ENCODE results near the gene ELAVL2. TPM values are rescaled to one million over a fixed set of nuclear protein-coding genes. Genes with fewer than 3 reads are reported as not detected.
"Not testable (repeated sequence)": the region's sequence is repeated elsewhere in the genome, so short reads cannot be mapped to it uniquely, and the experiment has no call there.

Gene ELAVL2
- total RNA-seq, 2 experiments from 2014 or later, result not detected

DNA sequence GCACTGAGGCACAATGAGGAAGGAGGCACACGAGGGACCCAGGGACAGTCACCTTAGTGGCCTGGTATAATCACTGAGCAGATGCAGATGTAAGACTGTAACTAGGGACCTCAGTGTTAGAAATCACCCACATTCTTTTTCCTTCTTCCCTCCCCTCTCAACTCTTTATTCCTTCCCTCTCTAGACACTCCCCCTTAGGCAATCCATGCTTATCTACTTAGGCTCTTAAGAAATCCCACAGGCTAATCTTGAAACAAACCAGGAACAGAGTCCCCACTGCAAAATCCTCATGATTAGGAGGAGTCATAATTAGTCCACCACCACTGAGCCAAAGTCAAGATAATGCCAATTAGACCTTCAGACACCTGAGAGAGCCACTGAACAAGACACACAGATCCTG lies 84.7 kb downstream of the ELAVL2 start:
- no peak overlapping the region for H3K27ac Mint-ChIP-seq
- H3K36me3 Mint-ChIP-seq (ENCODE audit: low read depth), result no peaks in the 10 kb centered on the region
- ChIA-PET CTCF (no interaction called here), POLR2A (no interaction called here)
- DNase-seq, result no peak
- H3K9me3 Mint-ChIP-seq, result peaks cover 13% of the 10 kb centered on the region
- H3K4me3 Mint-ChIP-seq, result no peak overlapping the region
- H3K4me1 Mint-ChIP-seq, result no peaks in the 10 kb centered on the region
- H3K27me3 Mint-ChIP-seq, result no peaks in the 10 kb centered on the region

DNA sequence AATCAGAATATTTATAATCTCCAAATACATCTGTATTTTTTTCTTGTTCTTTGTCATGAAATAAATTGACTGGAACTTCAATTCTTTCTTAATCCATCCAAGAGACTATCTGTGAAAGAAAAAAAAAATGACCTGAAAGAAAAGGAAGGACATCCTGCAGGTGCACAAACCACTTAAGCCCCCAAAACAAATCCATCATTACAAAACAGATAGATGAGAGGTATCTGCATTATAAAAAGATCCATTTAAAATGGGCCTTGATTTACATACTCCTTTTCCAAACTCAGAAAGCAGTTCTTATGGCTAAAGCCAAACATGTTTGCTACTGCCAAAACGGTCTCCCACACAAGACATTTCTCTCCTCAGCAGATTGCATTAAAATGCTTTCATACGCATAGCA lies 85.5 kb downstream of the ELAVL2 start:
- no peak for DNase-seq
- no peaks in the 10 kb centered on the region for H3K4me1 Mint-ChIP-seq
- ChIA-PET CTCF (no interaction called here), POLR2A (no interaction called here)
- H3K36me3 Mint-ChIP-seq (ENCODE audit: low read depth), result no peaks in the 10 kb centered on the region
- H3K4me3 Mint-ChIP-seq, result no peak overlapping the region
- peaks cover 13% of the 10 kb centered on the region for H3K9me3 Mint-ChIP-seq
- H3K27ac Mint-ChIP-seq, result no peak overlapping the region
- no peaks in the 10 kb centered on the region for H3K27me3 Mint-ChIP-seq

DNA sequence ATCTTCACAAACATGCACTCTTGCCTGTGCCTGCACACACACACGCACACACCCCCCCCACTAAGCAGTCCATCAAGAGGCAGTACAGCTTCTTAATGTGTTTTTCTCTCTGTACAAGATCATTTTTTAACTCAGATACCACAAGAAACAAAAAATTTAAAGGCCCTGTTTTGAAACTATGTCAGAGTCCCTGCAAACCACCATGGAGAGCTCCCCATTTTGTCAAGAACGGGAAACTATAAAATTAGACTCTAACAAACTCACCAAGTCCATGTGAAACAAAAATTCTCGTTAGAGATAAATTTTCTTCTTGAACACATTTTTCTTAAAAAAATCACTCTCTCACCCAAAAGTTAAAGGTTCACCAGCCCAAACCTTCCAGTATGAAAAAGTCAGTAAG lies 86.3 kb downstream of the ELAVL2 start:
- no peak for DNase-seq
- POLR2A ChIA-PET, result no interaction called here

DNA sequence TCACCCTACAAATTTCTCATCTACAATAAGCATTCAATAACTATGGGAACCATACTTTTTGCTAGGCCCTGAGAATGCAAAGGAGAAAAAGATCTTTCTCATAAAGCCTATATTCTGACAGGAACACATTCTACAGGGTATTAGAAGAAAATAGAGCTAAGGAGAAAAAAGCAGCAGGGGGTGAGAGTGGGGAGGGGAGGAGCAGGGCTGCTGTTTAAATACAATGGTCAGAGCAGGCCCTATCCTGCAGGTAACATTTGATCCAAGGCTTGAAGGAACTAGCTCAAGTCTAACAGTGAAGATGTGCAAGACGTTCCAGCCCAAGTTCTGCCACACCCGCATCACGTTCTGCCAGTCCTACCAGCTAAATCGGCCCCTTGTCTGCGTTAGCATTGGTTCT lies 89.7 kb downstream of the ELAVL2 start:
- no peak overlapping the region for H3K4me3 Mint-ChIP-seq
- no peak overlapping the region for H3K27ac Mint-ChIP-seq
- H3K4me1 Mint-ChIP-seq, result no peaks in the 10 kb centered on the region
- ChIA-PET POLR2A (no interaction called here), CTCF (no interaction called here)
- no peaks in the 10 kb centered on the region for H3K27me3 Mint-ChIP-seq
- H3K36me3 Mint-ChIP-seq (ENCODE audit: low read depth), result no peaks in the 10 kb centered on the region
- H3K9me3 Mint-ChIP-seq, result peaks cover 13% of the 10 kb centered on the region
- DNase-seq, result no peak

More for the DNA sequence above, 86.3 kb downstream of the ELAVL2 start:
- CTCF ChIA-PET, result no interaction called here
- no peaks in the 10 kb centered on the region for H3K27me3 Mint-ChIP-seq
- no peaks in the 10 kb centered on the region for H3K36me3 Mint-ChIP-seq (ENCODE audit: low read depth)
- no peak overlapping the region for H3K4me3 Mint-ChIP-seq
- no peaks in the 10 kb centered on the region for H3K4me1 Mint-ChIP-seq
- peaks cover 13% of the 10 kb centered on the region for H3K9me3 Mint-ChIP-seq
- no peak overlapping the region for H3K27ac Mint-ChIP-seq

DNA sequence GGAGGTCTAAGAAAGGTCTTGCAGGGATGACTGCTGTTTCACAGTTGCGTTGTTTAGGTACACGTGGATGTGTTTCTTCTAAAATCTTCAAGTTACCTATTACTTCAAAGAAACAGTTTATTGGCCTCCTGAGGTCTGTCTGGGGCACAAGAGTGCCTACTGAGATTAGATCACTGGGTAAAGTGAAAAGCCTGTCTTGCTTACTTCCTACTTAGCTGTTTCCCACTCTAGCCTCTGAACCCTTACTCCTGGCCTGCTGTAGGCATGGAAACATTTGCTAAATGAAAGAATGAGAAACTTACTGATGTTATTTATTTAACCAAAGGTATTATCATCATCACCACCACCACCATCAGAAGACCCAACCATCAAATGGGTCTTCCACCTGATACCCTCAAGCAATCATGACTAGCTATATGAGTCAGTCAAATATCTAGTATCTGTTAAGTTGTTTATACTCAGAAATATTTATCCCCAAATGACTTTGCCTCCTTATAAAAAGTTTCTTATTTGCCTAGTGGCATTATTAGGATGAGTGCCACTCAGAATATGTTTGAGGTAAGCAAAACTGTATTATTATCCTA lies 92.5 kb downstream of the ELAVL2 start:
- H3K9me3 Mint-ChIP-seq, result peaks cover 7% of the 10 kb centered on the region

DNA sequence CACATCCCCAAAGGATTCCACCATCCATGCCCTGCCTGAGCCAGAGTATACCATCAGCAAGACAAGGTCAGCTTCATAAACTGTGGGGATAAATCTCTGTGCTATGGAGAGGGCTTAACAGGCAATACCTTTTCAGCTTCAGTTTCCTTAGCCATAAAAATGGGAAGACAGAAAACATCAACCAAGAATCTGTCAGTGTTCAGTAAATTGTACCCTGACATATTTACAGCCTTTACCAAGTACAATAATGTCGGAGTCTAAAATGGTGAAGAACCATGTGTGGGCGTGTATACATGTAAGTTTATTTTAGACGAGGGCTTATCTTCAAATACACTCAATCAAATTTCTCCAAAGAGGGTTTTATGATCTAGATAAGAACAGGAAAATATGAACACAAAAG lies 94.7 kb downstream of the ELAVL2 start:
- ChIA-PET CTCF (no interaction called here), POLR2A (no interaction called here)
- no peak for DNase-seq
- H3K27me3 Mint-ChIP-seq, result no peaks in the 10 kb centered on the region
- H3K9me3 Mint-ChIP-seq, result no peaks in the 10 kb centered on the region
- H3K4me1 Mint-ChIP-seq, result no peaks in the 10 kb centered on the region
- no peak overlapping the region for H3K27ac Mint-ChIP-seq
- H3K4me3 Mint-ChIP-seq, result no peak overlapping the region
- H3K36me3 Mint-ChIP-seq (ENCODE audit: low read depth), result no peaks in the 10 kb centered on the region

More for the DNA sequence above, 92.5 kb downstream of the ELAVL2 start:
- H3K27ac Mint-ChIP-seq, result no peak overlapping the region
- ChIA-PET POLR2A (no interaction called here), CTCF (no interaction called here)
- H3K36me3 Mint-ChIP-seq (ENCODE audit: low read depth), result no peaks in the 10 kb centered on the region
- no peak for DNase-seq
- H3K27me3 Mint-ChIP-seq, result no peaks in the 10 kb centered on the region
- H3K4me1 Mint-ChIP-seq, result no peaks in the 10 kb centered on the region
- no peak overlapping the region for H3K4me3 Mint-ChIP-seq

DNA sequence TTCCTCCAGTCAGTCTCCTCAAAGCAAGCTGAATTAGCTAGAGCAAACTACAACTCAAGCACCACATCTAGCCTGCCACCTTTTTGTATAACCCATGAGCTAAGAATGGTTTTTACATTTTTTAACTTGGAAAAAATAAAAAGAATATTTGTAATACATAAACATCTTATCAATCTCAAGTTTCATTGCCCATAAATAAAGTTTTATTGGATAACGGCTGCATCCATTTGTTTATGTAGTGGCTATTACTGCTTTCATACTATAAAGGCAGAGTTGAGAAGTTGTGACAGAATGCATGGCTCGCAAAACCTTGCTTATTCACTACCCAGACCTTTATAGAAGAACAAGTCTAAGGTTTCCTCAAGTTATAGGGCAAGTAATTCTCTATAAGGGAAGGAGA lies 95.7 kb downstream of the ELAVL2 start:
- H3K27ac Mint-ChIP-seq, result no peak overlapping the region
- H3K9me3 Mint-ChIP-seq, result no peaks in the 10 kb centered on the region

DNA sequence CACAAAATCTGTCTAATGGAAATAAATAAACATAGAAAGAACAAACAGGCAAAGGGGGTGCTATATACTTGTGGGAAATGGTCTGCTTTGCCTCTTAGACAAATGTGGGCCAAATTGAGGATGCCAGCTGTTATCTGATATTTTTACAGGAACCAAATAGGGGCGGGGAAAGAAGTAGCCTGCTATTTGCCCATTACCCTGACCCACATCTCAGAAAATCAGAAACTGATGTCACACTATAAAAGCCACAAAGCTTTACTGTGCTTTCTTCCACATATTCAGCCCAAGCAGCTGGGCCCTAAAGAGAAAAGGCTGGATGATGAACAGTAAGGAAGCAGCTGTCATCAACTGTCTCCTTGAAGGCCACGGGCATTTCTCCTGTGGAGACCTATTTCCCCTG lies 97.3 kb downstream of the ELAVL2 start:
- Mint-ChIP-seq H3K4me3 (no peak overlapping the region), H3K9me3 (no peaks in the 10 kb centered on the region), H3K4me1 (no peaks in the 10 kb centered on the region), H3K27ac (no peak overlapping the region), H3K36me3 (ENCODE audit: low read depth) (no peaks in the 10 kb centered on the region), H3K27me3 (no peaks in the 10 kb centered on the region)
- DNase-seq, result no peak
- ChIA-PET POLR2A (no interaction called here), CTCF (no interaction called here)

More for the DNA sequence above, 95.7 kb downstream of the ELAVL2 start:
- DNase-seq, result no peak
- no peaks in the 10 kb centered on the region for H3K4me1 Mint-ChIP-seq
- POLR2A ChIA-PET, result no interaction called here
- no peaks in the 10 kb centered on the region for H3K27me3 Mint-ChIP-seq
- H3K36me3 Mint-ChIP-seq (ENCODE audit: low read depth), result no peaks in the 10 kb centered on the region
- no peak overlapping the region for H3K4me3 Mint-ChIP-seq
- CTCF ChIA-PET, result no interaction called here

DNA sequence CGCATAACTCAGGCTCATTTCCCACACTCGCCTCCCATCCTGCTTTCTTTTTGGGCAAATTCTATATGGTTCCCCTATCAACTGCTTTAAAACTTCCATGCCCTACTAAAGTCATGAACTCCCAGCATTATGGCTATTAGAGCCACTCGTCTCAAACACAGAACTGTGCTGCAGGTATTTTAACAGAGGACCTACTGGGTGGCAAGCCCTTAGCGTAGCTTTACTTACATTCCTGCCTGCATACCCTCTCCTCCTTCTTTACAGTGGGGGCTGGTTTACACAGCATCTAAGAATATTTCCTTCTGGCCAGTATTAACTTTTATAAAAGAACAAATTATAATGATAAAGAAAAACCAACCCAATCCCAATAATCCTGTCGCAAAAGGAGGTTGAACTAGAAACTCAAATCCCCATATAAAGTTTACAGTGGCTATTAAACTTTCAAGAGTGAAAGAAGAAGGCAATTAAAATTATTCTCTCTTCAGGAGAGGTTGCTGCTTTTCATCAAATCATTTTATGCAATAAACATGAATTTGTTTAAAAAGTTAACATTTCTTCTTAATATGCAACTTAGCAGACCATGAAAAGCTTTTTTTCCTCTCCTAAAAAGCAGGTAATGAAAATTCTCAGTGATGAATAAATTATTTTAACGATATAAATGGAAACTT lies 100.6 kb downstream of the ELAVL2 start:
- no peak for DNase-seq
- CTCF ChIA-PET, result no interaction called here
- Mint-ChIP-seq H3K4me3 (no peak overlapping the region), H3K27me3 (no peaks in the 10 kb centered on the region), H3K27ac (no peak overlapping the region), H3K4me1 (no peaks in the 10 kb centered on the region), H3K36me3 (ENCODE audit: low read depth) (no peaks in the 10 kb centered on the region), H3K9me3 (peaks cover 2% of the 10 kb centered on the region)
- POLR2A ChIA-PET, result no interaction called here

DNA sequence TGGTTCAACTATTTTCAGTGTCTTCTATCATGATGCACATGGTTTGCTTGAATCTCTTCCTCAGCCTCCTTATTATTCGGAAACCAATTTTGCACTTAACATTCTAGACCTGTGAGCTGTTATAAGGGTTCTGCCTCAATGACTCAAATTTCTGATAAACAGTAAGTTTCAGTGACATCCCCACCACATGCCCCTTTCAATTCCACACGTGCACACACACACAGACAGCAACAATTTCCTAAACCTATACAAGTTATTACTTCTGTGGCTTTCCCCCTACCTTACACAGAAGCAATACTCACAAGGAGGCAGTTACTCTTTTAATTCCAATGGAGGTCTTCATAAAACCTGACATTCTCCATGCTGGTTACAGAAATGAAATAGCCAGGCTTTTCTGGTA lies 102.4 kb downstream of the ELAVL2 start:
- POLR2A ChIA-PET, result no interaction called here
- Mint-ChIP-seq H3K4me1 (no peaks in the 10 kb centered on the region), H3K4me3 (no peak overlapping the region), H3K27me3 (no peaks in the 10 kb centered on the region), H3K9me3 (peaks cover 2% of the 10 kb centered on the region), H3K36me3 (ENCODE audit: low read depth) (no peaks in the 10 kb centered on the region), H3K27ac (no peak overlapping the region)
- no peak for DNase-seq
- CTCF ChIA-PET, result no interaction called here

DNA sequence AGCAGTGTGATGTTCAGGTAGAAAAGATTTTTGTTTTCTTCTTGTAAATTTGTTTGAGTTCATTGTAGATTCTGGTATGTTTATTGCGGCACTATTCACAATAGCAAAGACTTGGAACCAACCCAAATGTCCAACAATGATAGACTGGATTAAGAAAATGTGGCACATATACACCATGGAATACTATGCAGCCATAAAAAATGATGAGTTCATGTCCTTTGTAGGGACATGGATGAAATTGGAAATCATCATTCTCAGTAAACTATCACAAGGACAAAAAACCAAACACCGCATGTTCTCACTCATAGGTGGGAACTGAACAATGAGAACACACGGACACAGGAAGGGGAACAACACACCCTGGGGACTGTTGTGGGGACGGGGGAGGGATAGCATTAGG lies 103.0 kb downstream of the ELAVL2 start:
- H3K27ac Mint-ChIP-seq; H3K27me3 Mint-ChIP-seq; H3K9me3 Mint-ChIP-seq; H3K36me3 Mint-ChIP-seq (ENCODE audit: low read depth); CTCF ChIA-PET; DNase-seq; H3K4me1 Mint-ChIP-seq; POLR2A ChIA-PET; H3K4me3 Mint-ChIP-seq: not testable (repeated sequence)

DNA sequence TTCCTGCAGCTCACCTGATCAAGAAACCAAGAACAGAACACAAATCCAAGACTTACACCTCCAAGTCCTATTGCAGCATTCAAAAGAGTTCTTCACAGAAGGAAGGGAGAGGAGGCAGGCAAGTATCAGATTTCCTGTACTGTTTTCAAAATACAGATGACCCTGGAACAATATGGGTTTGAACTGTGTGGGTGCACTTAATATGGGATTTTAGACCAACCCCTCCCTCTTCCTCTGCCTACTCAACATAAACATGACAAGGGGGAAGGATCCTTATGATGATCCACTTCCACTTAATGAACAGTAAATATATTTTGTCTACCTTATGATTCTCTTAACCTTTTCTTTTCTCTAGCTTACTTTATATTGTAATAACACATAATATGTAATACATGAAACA lies 104.6 kb downstream of the ELAVL2 start:
- ChIA-PET CTCF (no interaction called here), POLR2A (no interaction called here)
- no peak overlapping the region for H3K27ac Mint-ChIP-seq
- no peak for DNase-seq
- peaks cover 2% of the 10 kb centered on the region for H3K9me3 Mint-ChIP-seq
- H3K4me1 Mint-ChIP-seq, result no peaks in the 10 kb centered on the region
- H3K36me3 Mint-ChIP-seq (ENCODE audit: low read depth), result no peaks in the 10 kb centered on the region
- no peak overlapping the region for H3K4me3 Mint-ChIP-seq
- H3K27me3 Mint-ChIP-seq, result no peaks in the 10 kb centered on the region

DNA sequence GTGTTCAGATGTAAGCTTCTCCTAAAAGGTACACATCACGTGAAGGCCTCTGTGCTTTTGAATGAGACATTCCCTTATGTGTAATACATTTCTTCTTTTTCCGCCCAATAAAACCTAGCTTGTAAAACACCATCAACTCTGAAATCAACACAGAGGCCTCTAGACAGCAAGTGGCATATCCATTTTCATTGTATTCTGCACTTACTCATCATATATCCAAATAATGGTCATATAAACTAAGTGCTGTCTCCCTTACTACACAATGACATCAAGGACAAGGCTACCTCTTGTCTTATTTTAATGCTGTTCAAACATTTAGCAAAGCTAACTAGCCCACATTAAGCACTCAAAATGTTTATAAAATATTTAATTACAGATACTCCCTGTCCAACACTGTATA lies 108.5 kb downstream of the ELAVL2 start:
- Mint-ChIP-seq H3K36me3 (ENCODE audit: low read depth) (no peaks in the 10 kb centered on the region), H3K9me3 (no peaks in the 10 kb centered on the region), H3K27me3 (no peaks in the 10 kb centered on the region), H3K4me1 (no peaks in the 10 kb centered on the region), H3K27ac (no peak overlapping the region), H3K4me3 (no peak overlapping the region)
- CTCF ChIA-PET, result no interaction called here
- POLR2A ChIA-PET, result no interaction called here
- DNase-seq, result no peak

DNA sequence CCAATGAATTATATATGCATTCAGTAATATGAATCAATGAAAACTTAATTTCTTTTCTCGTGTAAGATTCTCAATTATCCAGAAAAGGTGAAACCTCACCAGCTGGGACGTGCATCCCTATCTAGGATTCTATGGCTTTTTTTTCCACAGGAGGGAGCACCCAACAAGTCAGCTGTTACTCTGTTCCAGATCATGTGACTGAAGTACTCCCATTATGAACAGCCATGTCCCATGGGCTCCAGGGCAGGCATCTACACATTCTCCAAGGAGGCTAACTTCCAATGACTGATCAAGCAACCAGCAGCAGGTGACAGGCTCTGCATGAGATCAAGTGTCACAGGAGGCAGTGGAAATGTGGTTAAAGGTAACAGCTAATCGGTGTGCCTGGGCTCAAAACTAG lies 118.8 kb downstream of the ELAVL2 start:
- CTCF ChIA-PET, result no interaction called here
- no peak for DNase-seq
- H3K27me3 Mint-ChIP-seq, result no peaks in the 10 kb centered on the region
- H3K4me1 Mint-ChIP-seq, result no peaks in the 10 kb centered on the region
- no peaks in the 10 kb centered on the region for H3K9me3 Mint-ChIP-seq
- H3K36me3 Mint-ChIP-seq (ENCODE audit: low read depth), result no peaks in the 10 kb centered on the region
- H3K27ac Mint-ChIP-seq, result no peak overlapping the region
- no peak overlapping the region for H3K4me3 Mint-ChIP-seq
- POLR2A ChIA-PET, result no interaction called here
